Measurements from ENCODE around the gene GALNT2.

GALNT2 gene

DNA sequence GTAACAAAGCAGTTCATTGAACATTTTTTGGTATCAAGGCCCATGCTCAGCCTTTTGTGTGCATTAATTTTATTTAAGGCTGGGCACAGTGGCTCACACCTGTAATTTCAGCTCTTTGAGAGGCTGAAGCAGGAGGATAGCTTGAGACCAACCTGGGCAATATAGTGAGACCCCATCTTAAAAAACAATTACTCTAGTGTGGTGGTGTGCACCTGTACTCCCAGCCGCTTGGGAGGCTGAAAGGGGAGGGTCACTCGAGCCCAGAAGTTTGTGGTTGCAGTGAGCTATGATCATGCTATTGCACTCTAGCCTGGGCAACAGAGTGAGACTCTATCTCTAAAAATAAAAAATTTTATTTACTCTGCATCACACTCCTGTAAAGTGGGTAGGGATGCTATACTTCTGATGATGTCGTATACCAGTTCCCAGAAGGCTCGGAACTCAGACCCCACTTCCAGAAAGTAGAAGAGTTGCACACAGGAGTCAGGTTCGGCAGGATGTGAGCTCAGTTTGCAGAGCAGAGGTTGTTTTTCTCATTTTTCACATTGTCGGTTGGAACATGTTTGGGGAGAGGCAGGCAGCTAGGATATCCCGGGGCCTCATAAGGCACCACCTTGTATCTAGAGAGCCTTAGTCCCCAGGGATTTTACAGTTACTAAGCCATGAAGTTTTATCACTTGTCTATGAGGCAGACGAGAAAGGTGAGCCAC lies 144.6 kb downstream of the GALNT2 start:
- Histone ChIP-seq H3K4me3 (no peak overlapping the region), H3K27ac (no peak overlapping the region), H3K9me3 (ENCODE audit: low read depth, low read length) (no peaks in the 10 kb centered on the region), H3K36me3 (ENCODE audit: insufficient read depth, low read length) (no peaks in the 10 kb centered on the region), H3K9ac (ENCODE audit: insufficient read length) (no peak overlapping the region)
- TF ChIP-seq FOXP2 (optimal IDR thresholded peaks at IDR 0.05; ENCODE audit: control extremely low read depth, extremely low read length, insufficient read depth) (no peak), EZH2 (IDR thresholded peaks at IDR 0.05) (no peak), POLR2AphosphoS5 (IDR thresholded peaks at IDR 0.05; ENCODE audit: borderline replicate concordance, low read depth, low read length) (no peak)
- DNase-seq (ENCODE audit: low read depth, low spot score) = no peak

DNA sequence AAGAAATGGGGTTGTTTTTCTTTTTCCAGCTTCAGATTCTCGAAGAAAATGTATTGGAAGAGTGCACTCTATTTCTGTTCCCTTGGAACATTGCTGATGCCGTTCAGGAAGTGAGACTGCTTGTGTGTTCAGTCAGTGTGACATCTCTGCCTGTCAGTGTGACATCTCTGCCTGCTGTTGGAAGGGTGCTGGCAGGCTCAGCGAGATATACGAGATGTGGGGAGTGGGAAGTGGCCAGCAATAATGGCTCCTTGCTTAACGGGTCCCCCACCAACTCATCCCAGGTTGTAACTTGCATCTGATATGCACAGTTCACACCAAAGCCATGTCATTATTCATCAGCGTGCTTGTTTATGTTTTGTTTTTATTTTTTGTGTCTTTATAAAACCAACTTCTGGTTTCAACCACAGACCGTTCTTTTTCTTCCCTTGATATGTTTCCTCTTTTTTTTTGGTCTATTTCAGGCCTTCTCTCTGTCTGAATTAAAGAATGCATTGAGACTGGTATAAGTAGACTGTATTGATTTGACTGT lies 145.4 kb downstream of the GALNT2 start:
- H3K4me3 ChIP-seq = no peak overlapping the region
- no peaks in the 10 kb centered on the region for H3K9me3 ChIP-seq (ENCODE audit: low read depth, low read length)
- TF ChIP-seq EZH2 (IDR thresholded peaks at IDR 0.05) = no peak
- TF ChIP-seq POLR2AphosphoS5 (IDR thresholded peaks at IDR 0.05; ENCODE audit: borderline replicate concordance, low read depth, low read length) = no peak
- TF ChIP-seq FOXP2 (optimal IDR thresholded peaks at IDR 0.05; ENCODE audit: control extremely low read depth, extremely low read length, insufficient read depth) = no peak
- no peak overlapping the region for H3K27ac ChIP-seq
- H3K36me3 ChIP-seq (ENCODE audit: insufficient read depth, low read length) = no peaks in the 10 kb centered on the region
- H3K9ac ChIP-seq (ENCODE audit: insufficient read length) = no peak overlapping the region
- DNase-seq (ENCODE audit: low read depth, low spot score) = no peak

DNA sequence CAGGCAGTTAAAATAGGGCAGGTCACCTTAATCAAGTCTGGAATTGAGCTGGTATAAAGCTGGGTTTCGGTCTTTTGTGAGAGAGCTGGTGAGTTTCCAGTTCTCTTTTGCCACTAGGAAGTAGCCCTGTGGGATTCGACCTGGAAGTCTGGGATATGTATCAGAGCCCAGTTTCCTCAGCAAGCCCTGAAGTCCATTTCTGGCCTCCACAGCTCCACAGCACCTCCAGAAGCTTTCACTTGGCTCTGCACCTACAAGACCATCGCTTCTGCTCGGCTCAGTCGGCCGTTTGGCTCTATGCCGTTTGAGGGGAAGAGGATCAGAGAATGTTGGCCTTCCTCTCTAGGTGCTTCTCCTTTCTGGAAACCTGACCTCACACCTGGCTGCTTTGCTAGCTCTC lies 148.0 kb downstream of the GALNT2 start:
- DNase-seq (ENCODE audit: low read depth, low spot score) = no peak
- TF ChIP-seq POLR2AphosphoS5 (IDR thresholded peaks at IDR 0.05; ENCODE audit: borderline replicate concordance, low read depth, low read length) = no peak
- TF ChIP-seq FOXP2 (optimal IDR thresholded peaks at IDR 0.05; ENCODE audit: control extremely low read depth, extremely low read length, insufficient read depth) = no peak
- no peak for TF ChIP-seq EZH2 (IDR thresholded peaks at IDR 0.05)
- Histone ChIP-seq H3K27ac (no peak overlapping the region), H3K9me3 (ENCODE audit: low read depth, low read length) (no peaks in the 10 kb centered on the region), H3K4me3 (no peak overlapping the region), H3K36me3 (ENCODE audit: insufficient read depth, low read length) (no peaks in the 10 kb centered on the region), H3K9ac (ENCODE audit: insufficient read length) (no peak overlapping the region)

DNA sequence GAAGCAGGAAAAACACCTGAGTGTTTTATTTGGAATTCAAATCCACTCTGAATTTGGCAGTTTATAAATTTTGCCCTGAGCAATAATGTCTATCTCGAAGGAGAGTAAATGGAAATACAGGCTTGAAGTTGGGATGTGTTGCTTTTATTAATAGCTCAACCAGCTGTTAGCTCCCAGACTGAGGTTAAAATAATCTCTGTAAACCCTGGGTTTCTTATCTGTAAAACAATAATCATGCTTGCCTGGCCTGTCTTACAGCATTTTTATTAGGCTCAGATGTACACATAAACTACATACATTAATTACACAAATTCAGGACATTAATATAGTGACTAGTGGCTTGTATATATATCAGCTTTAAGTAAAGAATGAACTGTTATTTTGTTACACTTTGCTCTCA lies 148.5 kb downstream of the GALNT2 start:
- H3K9ac ChIP-seq (ENCODE audit: insufficient read length) = no peak overlapping the region
- no peak overlapping the region for H3K27ac ChIP-seq
- DNase-seq (ENCODE audit: low read depth, low spot score) = no peak
- TF ChIP-seq EZH2 (IDR thresholded peaks at IDR 0.05) (no peak), POLR2AphosphoS5 (IDR thresholded peaks at IDR 0.05; ENCODE audit: borderline replicate concordance, low read depth, low read length) (no peak), FOXP2 (optimal IDR thresholded peaks at IDR 0.05; ENCODE audit: control extremely low read depth, extremely low read length, insufficient read depth) (no peak)
- H3K36me3 ChIP-seq (ENCODE audit: insufficient read depth, low read length) = no peaks in the 10 kb centered on the region
- H3K4me3 ChIP-seq = no peak overlapping the region
- H3K9me3 ChIP-seq (ENCODE audit: low read depth, low read length) = no peaks in the 10 kb centered on the region

DNA sequence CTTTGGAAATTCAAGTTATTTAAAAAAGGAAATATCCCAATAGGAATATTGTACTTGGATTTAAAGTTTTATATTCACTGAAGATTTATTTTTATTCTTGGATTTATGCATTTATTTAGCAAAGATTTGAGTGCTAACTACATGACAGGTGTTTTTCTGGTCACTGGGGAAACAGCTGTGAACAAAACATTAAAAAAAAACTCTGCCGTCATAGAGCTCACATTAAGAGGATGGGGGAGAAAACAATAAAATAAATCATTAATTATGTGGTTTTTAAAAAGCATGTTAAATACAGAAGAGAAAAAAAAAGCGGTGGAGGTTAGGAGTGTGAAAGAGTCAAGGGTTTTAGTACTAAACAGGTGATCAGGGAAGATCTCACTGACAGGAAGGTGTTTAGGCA lies 149.9 kb downstream of the GALNT2 start:
- DNase-seq (ENCODE audit: low read depth, low spot score) = no peak
- Histone ChIP-seq H3K9ac (ENCODE audit: insufficient read length) (no peak overlapping the region), H3K9me3 (ENCODE audit: low read depth, low read length) (no peaks in the 10 kb centered on the region), H3K4me3 (no peak overlapping the region), H3K27ac (no peak overlapping the region), H3K36me3 (ENCODE audit: insufficient read depth, low read length) (no peaks in the 10 kb centered on the region)
- TF ChIP-seq FOXP2 (optimal IDR thresholded peaks at IDR 0.05; ENCODE audit: control extremely low read depth, extremely low read length, insufficient read depth) (no peak), POLR2AphosphoS5 (IDR thresholded peaks at IDR 0.05; ENCODE audit: borderline replicate concordance, low read depth, low read length) (no peak), EZH2 (IDR thresholded peaks at IDR 0.05) (no peak)

DNA sequence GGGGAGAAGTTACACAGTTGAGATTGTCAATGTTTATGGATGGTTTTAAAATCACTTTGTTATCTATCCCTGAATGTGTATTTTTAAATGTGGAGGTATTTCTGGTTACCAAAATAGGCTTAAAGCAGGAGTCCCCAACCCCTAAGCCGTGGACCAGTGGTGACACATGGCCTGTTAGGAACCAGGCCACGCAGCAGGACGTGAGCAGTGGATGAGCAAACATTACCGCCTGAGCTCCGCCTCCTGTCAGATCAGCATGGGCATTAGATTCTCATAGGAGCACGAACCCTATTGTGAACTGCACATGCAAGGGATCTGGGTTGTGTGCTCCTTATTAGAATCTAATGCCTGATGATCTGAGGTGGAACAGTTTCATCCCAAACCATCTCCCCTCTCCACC lies 151.6 kb downstream of the GALNT2 start:
- Histone ChIP-seq H3K36me3 (ENCODE audit: insufficient read depth, low read length) (no peaks in the 10 kb centered on the region), H3K27ac (no peak overlapping the region), H3K9ac (ENCODE audit: insufficient read length) (no peak overlapping the region), H3K9me3 (ENCODE audit: low read depth, low read length) (no peaks in the 10 kb centered on the region), H3K4me3 (no peak overlapping the region)
- DNase-seq (ENCODE audit: low read depth, low spot score) = no peak
- no peak for TF ChIP-seq FOXP2 (optimal IDR thresholded peaks at IDR 0.05; ENCODE audit: control extremely low read depth, extremely low read length, insufficient read depth)
- no peak for TF ChIP-seq EZH2 (IDR thresholded peaks at IDR 0.05)
- TF ChIP-seq POLR2AphosphoS5 (IDR thresholded peaks at IDR 0.05; ENCODE audit: borderline replicate concordance, low read depth, low read length) = no peak

DNA sequence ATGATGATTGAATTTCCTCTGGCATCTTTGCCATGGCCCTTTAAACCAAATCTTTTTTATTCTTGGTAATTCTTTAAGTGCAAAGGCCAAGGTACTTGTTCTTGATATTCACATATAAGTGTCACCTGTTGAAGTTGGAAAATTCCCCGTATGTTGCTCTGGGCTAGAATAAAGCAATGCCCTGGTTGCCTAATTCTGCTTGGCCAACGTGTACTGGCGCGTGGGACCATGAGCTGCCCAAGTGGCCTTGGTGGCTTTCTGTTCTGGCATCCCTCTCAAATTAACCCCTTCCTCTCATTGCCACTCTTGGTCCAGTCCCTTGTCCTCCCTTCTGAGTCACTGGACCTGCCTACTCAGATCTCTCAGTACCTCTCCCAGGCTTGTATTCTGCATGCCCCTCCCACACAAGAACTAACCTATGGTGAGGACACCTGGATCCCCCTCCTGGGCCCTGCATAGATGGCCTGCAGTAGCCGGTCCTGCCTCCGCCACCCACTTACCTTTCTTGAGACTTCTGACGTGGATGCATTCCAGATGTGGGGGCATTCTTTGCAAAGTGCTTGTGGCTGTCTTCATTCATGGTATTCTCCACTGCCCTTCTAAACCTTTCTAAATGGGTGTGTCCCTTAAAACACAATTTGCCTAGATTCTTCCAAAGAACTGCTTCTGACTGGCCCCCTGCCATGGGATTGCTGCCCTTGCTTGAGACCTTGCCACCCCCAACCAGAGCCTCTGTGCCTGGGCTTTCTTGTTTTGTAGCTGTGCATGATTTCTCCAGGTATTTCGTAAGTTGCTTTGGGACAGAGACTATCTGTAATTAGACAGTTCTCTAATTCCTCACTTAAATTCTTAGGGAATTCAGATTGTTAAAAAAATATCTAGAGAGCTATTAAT lies 152.4 kb downstream of the GALNT2 start:
- no peak for DNase-seq (ENCODE audit: low read depth, low spot score)
- Histone ChIP-seq H3K4me3 (no peak overlapping the region), H3K9ac (ENCODE audit: insufficient read length) (no peak overlapping the region), H3K27ac (no peak overlapping the region), H3K9me3 (ENCODE audit: low read depth, low read length) (no peaks in the 10 kb centered on the region), H3K36me3 (ENCODE audit: insufficient read depth, low read length) (no peaks in the 10 kb centered on the region)
- TF ChIP-seq FOXP2 (optimal IDR thresholded peaks at IDR 0.05; ENCODE audit: control extremely low read depth, extremely low read length, insufficient read depth) (no peak), EZH2 (IDR thresholded peaks at IDR 0.05) (no peak), POLR2AphosphoS5 (IDR thresholded peaks at IDR 0.05; ENCODE audit: borderline replicate concordance, low read depth, low read length) (no peak)

DNA sequence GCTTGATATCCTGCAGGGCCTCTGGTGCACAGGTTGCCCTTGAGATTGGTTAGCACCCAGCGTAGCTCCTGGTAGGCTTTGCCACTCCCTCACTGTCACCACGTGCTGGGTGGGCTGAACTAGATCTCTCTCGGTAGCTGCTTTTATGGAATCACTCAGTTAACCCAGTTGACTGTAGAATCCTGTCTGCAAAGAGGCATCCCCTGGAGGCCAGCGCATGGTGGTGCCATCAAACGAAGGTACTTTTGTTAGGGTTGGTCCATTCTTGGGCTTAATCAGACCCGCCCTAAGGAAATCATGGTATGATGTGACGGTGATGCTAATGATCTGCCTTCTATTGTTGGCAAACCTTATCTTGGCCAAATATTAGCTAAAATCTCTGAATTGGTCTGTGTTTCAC lies 153.4 kb downstream of the GALNT2 start:
- Histone ChIP-seq H3K36me3 (ENCODE audit: insufficient read depth, low read length) (no peaks in the 10 kb centered on the region), H3K9me3 (ENCODE audit: low read depth, low read length) (no peaks in the 10 kb centered on the region), H3K27ac (no peak overlapping the region), H3K4me3 (no peak overlapping the region), H3K9ac (ENCODE audit: insufficient read length) (no peak overlapping the region)
- no peak for DNase-seq (ENCODE audit: low read depth, low spot score)
- no peak for TF ChIP-seq FOXP2 (optimal IDR thresholded peaks at IDR 0.05; ENCODE audit: control extremely low read depth, extremely low read length, insufficient read depth)
- TF ChIP-seq POLR2AphosphoS5 (IDR thresholded peaks at IDR 0.05; ENCODE audit: borderline replicate concordance, low read depth, low read length) = no peak
- TF ChIP-seq EZH2 (IDR thresholded peaks at IDR 0.05) = no peak
